ENCODE results near the gene CFAP100. TPM values are rescaled to one million over a fixed set of nuclear protein-coding genes. Genes with fewer than 3 reads are reported as not detected.

The CFAP100 gene
- not detected for total RNA-seq

DNA sequence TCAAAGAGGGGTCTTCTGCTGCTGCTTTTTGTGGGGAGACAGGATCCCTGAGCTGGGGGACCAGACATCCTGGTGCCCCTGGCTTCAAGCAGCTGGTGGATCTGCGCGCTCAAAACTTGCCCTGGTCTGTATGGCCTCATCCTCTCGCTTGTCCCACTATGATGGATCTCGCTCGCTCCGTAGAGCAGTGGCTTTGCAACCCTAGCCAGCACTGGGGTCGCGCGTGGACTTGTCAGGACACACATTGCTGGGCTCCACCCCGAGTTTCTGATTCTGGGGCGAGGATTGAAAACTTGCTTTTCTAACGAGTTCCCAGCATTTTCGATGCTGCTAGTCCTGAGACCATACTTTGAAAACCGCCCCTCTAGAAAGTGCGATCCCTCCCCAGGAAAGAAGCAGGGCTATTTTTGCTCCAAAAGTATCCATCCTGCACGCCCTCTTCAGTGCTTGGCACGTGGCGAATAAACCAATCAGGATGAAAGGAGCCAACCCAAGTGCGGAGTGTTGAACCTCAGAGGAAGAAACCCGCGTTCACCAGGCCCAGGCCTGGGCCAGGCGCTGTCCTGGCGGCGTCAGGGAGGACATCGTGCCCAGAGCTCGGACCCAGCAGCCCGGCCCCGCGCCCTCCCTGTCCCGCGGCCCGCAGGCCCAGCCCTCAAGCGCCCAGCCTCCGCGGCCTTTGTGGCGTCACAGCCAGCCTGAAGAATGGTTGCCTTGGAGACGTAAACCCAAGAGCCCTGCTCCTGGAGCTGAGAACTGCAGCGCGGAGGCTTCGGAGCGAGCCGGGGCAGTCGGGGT, at the start of gene CFAP100:
Gene CFAP100 (plus strand): TSS at position 731 of the 798 bp plus-strand sequence. CDS start 1,092 bp downstream, outside the sequence.
- no peak for DNase-seq
- no peak within 1 kb of the TSS for H3K4me3 Mint-ChIP-seq
- no peak for ATAC-seq
- no peaks in the 10 kb centered on the region for H3K36me3 Mint-ChIP-seq (ENCODE audit: insufficient read depth)
- peaks cover 2% of the 10 kb centered on the region for H3K4me1 Mint-ChIP-seq (ENCODE audit: low read depth)
- no peaks in the 10 kb centered on the region for H3K9me3 Mint-ChIP-seq
- peaks cover 53% of the 10 kb centered on the region for H3K27me3 Mint-ChIP-seq (ENCODE audit: low read depth)

GRCh38 chr3:126345231-126345630, 49.5 kb upstream of the CFAP100 start:
- Mint-ChIP-seq H3K4me1 (ENCODE audit: low read depth) (no peaks in the 10 kb centered on the region), H3K36me3 (ENCODE audit: insufficient read depth) (no peaks in the 10 kb centered on the region), H3K27me3 (ENCODE audit: low read depth) (peaks cover 4% of the 10 kb centered on the region), H3K4me3 (no peak overlapping the region), H3K9me3 (no peaks in the 10 kb centered on the region)
- ATAC-seq: no peak
- no peak for DNase-seq

DNA sequence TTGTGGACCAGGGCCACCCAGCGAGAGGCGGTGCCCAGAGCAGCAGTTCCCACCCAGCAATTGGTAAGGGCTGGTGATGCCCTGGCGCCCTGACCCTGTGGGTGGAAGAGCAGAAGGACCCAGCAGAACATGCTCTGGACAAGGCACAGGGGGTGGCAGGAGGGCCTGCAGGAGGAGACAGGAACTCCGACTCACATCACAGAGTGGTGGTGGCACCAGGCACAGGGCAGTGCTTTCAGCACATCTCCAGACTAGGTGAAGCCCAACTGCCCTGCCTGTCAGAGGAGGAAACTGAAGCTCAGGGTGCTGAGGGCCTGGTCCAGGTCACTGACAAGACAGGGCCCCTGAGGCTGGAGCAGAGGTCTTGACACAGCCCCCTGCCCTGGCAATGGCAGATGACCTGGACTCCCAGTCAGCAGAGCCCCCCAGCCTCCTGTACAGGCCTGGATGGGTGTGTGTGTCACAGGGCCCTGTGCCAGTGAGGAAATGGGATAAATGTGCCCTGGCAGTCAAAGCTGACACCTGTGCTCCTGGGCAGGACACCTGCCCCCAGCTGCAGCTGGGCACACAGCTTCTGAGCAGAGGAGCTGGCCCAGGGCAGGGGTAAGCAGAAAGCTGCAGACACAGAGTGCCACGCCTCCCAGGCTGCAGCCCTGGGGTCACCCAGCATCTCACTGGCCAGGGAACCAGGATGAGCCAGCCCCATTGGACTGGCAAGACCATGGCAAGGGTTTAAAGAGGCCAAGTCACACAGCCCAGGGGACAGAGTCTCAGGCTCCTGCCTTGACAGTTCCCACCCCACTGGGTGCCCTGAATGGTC, 48.9 kb upstream of the CFAP100 start:
- H3K27me3 Mint-ChIP-seq (ENCODE audit: low read depth): peaks cover 8% of the 10 kb centered on the region

GRCh38 chr3:126346466-126346865, 48.2 kb upstream of the CFAP100 start:
- DNase-seq (no peak), ATAC-seq (no peak)
- Mint-ChIP-seq H3K4me1 (ENCODE audit: low read depth) (no peaks in the 10 kb centered on the region), H3K9me3 (no peaks in the 10 kb centered on the region), H3K4me3 (no peak overlapping the region), H3K36me3 (ENCODE audit: insufficient read depth) (no peaks in the 10 kb centered on the region), H3K27me3 (ENCODE audit: low read depth) (peaks cover 4% of the 10 kb centered on the region)

More for the DNA sequence above, 48.9 kb upstream of the CFAP100 start:
- H3K36me3 Mint-ChIP-seq (ENCODE audit: insufficient read depth): no peaks in the 10 kb centered on the region
- H3K9me3 Mint-ChIP-seq: no peaks in the 10 kb centered on the region
- H3K4me3 Mint-ChIP-seq: no peak overlapping the region
- ATAC-seq: no peak
- DNase-seq: no peak
- H3K4me1 Mint-ChIP-seq (ENCODE audit: low read depth): no peaks in the 10 kb centered on the region

DNA sequence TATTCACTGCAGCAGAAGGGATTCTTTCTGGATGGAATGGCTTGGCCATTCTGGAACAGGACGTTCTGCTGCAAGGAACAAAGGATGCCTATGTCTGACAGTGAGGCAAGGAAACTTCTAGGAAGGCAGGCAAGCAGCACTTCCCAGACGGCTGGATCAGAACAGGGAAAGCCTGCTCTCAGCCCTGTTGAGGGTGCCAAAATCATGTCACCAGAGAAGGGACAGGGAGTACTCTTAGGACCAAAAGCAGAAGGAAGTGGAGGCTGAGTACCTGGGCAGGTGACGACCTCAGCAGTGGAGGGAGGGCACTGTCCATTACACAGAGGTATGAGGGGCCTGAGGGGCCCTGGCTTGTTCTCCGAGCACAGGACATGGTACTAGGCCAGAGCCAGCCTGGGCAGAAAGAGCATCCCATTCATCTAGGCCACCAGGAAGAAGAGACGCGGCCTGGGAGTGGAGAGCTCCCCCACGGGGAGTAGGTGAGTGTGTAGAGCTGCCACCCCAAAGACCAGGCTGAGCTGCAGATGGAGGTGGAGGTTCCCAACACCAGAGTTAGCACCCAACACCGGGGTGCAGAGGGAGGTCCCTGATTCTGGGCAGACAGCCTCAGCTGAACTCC, 47.1 kb upstream of the CFAP100 start:
- no peak for DNase-seq
- H3K36me3 Mint-ChIP-seq (ENCODE audit: insufficient read depth): no peaks in the 10 kb centered on the region

DNA sequence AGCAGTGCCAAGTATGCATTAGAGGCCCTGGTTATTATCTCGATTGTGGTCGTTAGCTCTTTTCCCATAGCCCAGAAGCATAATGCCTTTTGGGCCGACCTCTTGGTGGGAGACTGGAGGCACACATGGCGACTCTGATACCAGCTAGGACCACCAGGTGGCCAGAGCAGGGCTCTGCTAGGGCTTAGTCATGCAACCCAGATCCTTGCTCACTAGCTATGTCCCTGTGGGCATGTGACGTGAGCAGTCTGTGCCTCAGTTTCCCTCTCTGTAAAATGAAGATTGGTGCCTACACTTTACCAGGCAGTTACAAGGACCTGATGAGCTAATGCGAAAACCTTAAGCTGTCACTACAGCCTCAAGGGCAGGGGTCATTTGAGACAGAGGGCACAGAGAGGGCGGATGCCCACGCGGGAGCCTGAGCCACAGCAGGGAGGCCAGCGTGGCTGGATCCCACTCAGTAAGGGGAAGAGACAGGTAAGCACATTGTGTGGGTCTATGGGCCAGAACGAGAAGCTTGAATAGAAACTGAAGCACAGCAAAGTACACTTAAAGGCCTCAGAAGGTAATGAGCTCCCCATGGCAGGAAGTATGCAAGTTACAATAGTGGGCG, 46.3 kb upstream of the CFAP100 start:
- DNase-seq (no peak), ATAC-seq (no peak)
- Mint-ChIP-seq H3K36me3 (ENCODE audit: insufficient read depth) (no peaks in the 10 kb centered on the region), H3K4me3 (no peak overlapping the region), H3K9me3 (no peaks in the 10 kb centered on the region), H3K4me1 (ENCODE audit: low read depth) (no peaks in the 10 kb centered on the region), H3K27me3 (ENCODE audit: low read depth) (peaks cover 4% of the 10 kb centered on the region)

More for the DNA sequence above, 47.1 kb upstream of the CFAP100 start:
- H3K27me3 Mint-ChIP-seq (ENCODE audit: low read depth): peaks cover 4% of the 10 kb centered on the region
- H3K9me3 Mint-ChIP-seq: no peaks in the 10 kb centered on the region
- ATAC-seq: no peak
- no peak overlapping the region for H3K4me3 Mint-ChIP-seq
- no peaks in the 10 kb centered on the region for H3K4me1 Mint-ChIP-seq (ENCODE audit: low read depth)

- ATAC-seq (no peak), DNase-seq (no peak)
- H3K4me3 Mint-ChIP-seq: no peak overlapping the region
- H3K27me3 Mint-ChIP-seq (ENCODE audit: low read depth): peaks cover 4% of the 10 kb centered on the region
- H3K9me3 Mint-ChIP-seq: no peaks in the 10 kb centered on the region
- H3K4me1 Mint-ChIP-seq (ENCODE audit: low read depth): no peaks in the 10 kb centered on the region
- no peaks in the 10 kb centered on the region for H3K36me3 Mint-ChIP-seq (ENCODE audit: insufficient read depth)
Measured at GRCh38 chr3:126349071-126349470, 45.6 kb upstream of the CFAP100 start.

DNA sequence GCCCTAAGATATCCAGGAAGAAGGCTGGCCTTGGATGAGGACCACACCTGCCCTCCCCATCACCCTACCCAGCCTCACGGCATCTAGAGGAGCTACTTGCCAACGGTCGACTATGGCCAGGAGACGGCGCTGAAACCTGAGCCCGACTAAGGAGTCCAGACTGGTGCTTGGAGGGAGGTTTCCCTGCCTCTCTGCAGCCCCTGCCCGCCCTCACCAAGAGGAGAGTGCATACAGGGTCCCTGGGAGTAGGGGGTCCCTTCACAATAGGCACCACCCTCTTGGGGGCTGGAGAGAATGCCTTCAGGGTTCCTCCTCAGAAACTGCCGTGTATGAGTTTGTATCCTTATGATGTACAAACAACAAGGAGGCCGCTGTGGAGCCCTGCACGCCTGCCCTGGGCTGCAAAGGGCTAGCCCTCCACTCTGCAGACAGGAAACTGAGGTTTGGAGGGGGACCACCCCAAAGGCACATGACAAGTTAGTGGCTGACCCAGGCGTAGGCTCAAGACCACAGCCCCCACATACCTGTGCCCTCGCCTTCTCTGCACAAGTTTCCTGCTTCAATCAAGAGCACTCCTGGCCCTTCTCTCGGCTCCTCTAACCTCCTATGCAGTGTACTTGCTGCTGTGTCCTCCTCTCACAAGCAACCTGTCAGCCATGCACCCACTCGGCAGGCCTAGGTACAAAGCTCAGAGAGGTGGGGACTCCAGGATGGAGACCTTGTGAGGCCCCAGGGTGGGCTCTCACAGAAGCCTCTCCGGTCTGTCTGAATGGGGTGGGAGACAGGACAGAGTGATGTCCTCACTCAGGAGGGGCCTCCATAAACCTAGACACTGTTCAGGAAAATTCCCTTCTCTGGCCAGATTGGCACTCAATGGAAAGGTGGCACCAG, 44.9 kb upstream of the CFAP100 start:
- no peak overlapping the region for H3K4me3 Mint-ChIP-seq
- H3K27me3 Mint-ChIP-seq (ENCODE audit: low read depth): peaks cover 4% of the 10 kb centered on the region
- DNase-seq (no peak), ATAC-seq (no peak)
- no peaks in the 10 kb centered on the region for H3K4me1 Mint-ChIP-seq (ENCODE audit: low read depth)
- H3K9me3 Mint-ChIP-seq: no peaks in the 10 kb centered on the region
- no peaks in the 10 kb centered on the region for H3K36me3 Mint-ChIP-seq (ENCODE audit: insufficient read depth)

DNA sequence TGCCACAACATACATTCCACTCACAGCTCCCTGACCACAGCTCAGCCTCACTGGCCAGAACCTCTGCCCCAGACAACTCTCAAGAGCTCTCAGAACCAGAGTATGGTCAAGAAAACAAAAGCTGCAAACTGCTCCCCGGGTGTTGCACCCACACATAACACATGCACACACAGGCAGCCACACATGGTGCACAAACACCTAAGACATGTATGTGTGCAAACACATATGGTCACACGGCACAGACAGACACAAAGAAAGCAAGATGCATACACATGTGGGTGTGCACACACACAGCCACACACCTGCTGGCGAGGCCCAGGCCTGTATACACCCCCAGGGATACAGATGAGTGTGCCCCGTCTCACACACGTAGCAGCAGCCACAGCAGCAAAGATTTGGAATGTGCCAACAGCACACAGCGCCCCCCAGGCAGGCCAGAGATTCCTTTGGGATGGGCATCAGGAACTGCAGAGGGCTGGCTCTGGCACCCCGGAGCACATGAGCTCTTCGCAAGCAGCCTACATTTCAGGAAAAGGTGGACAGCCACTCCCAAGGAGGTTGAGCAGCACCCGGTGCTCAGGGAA, 44.1 kb upstream of the CFAP100 start:
- DNase-seq: no peak
- peaks cover 1% of the 10 kb centered on the region for H3K4me1 Mint-ChIP-seq (ENCODE audit: low read depth)

GRCh38 chr3:126351086-126351770, 43.5 kb upstream of the CFAP100 start:
- no peaks in the 10 kb centered on the region for H3K9me3 Mint-ChIP-seq
- ATAC-seq (no peak), DNase-seq (no peak)
- peaks cover 13% of the 10 kb centered on the region for H3K27me3 Mint-ChIP-seq (ENCODE audit: low read depth)
- no peaks in the 10 kb centered on the region for H3K36me3 Mint-ChIP-seq (ENCODE audit: insufficient read depth)
- peaks cover 3% of the 10 kb centered on the region for H3K4me1 Mint-ChIP-seq (ENCODE audit: low read depth)
- H3K4me3 Mint-ChIP-seq: no peak overlapping the region

More for the DNA sequence above, 44.1 kb upstream of the CFAP100 start:
- Mint-ChIP-seq H3K27me3 (ENCODE audit: low read depth) (peaks cover 9% of the 10 kb centered on the region), H3K9me3 (no peaks in the 10 kb centered on the region), H3K36me3 (ENCODE audit: insufficient read depth) (no peaks in the 10 kb centered on the region), H3K4me3 (no peak overlapping the region)
- no peak for ATAC-seq

GRCh38 chr3:126351771-126352475, 42.8 kb upstream of the CFAP100 start:
- DNase-seq (no peak), ATAC-seq (no peak)
- H3K27me3 Mint-ChIP-seq (ENCODE audit: low read depth): peaks cover 16% of the 10 kb centered on the region
- H3K4me3 Mint-ChIP-seq: no peak overlapping the region
- H3K4me1 Mint-ChIP-seq (ENCODE audit: low read depth): peaks cover 5% of the 10 kb centered on the region
- no peaks in the 10 kb centered on the region for H3K36me3 Mint-ChIP-seq (ENCODE audit: insufficient read depth)
- H3K9me3 Mint-ChIP-seq: no peaks in the 10 kb centered on the region

All from activated T-cell treated with anti-CD3 and anti-CD28 coated beads, Interleukin-2, amount 50 U/mL, for 4 hours (primary cell).